Tibial artery (tissue), 4 donors: Measurements from ENCODE around the gene LRPPRC.

Experiments used
- DNase-seq, 2 donors: peaks; one replicate each; pipeline ENCODE4 v3.0.0-alpha.2; 2019
- H3K27ac ChIP-seq, 2 donors: fragments of 200-600 bp; sonication (generic) in 1 of 2; 1 replicate in 1 of 2; 2 replicates in 1 of 2; pipeline ENCODE4 v1.5.1; 2018 to 2019; ENCODE audit warnings: mild to moderate bottlenecking in 1 of 2
- H3K27me3 ChIP-seq, 2 donors: fragments of 200-600 bp; sonication (generic) in 1 of 2; one replicate each; pipeline versions ENCODE4 v1.5.1 to v1.6.0; 2016 to 2019
- H3K36me3 ChIP-seq, 3 donors: fragments of 200-600 bp; sonication (generic) in 2 of 3; one replicate each; pipeline ENCODE4 v1.5.1; 2016 to 2019; ENCODE audit warnings: mild to moderate bottlenecking in 2 of 3
- H3K4me1 ChIP-seq, 4 donors: fragments of 200-600 bp; sonication (generic) in 2 of 4; 1 replicate in 3 of 4; 2 replicates in 1 of 4; pipeline ENCODE4 v1.5.1; 2016 to 2019
- H3K4me3 ChIP-seq, 2 donors: fragments of 200-600 bp; sonication (generic) in 1 of 2; 1 replicate in 1 of 2; 2 replicates in 1 of 2; pipeline ENCODE4 v1.5.1; 2018 to 2019; ENCODE audit warnings: mild to moderate bottlenecking in 2 of 2
- H3K9me3 ChIP-seq, 3 donors: fragments of 200-600 bp; sonication (generic) in 1 of 3; one replicate each; pipeline ENCODE4 v1.5.1; 2016 to 2019
- CTCF ChIP-seq, 2 experiments: fragments of 200-600 bp in 1 of 2; fragments of 450-650 bp in 1 of 2; IDR thresholded peaks; one replicate each; pipeline ENCODE4 v1.5.1; 2017 to 2019; ENCODE audit warnings: antibody characterized with exemption in 2 of 2, mild to moderate bottlenecking in 1 of 2, moderate library complexity in 1 of 2
- intact Hi-C: fragments of 100-400 bp; cut with DNase I; formaldehyde crosslinking; loops from one replicate; pipeline ENCODE4 v1.15.0; 2023; ENCODE audit warnings: low total_unique reads

The LRPPRC gene

GRCh38 chr2:43898134-43898837, 97.5 kb downstream of the LRPPRC start:
- intact Hi-C loops: no loop called here
- Histone ChIP-seq H3K4me3 (no peak overlapping the region), H3K27me3 (no peaks in the 10 kb centered on the region), H3K27ac (no peak overlapping the region), H3K4me1 (no peaks in the 10 kb centered on the region), H3K36me3 (peaks cover 37 to 59% (median 54%) of the 10 kb centered on the region in 3 donors), H3K9me3 (no peaks in the 10 kb centered on the region)
- DNase-seq: no peak
- TF ChIP-seq CTCF (IDR thresholded peaks at IDR 0.05): no peak

GRCh38 chr2:43897492-43897891, 98.3 kb downstream of the LRPPRC start:
- intact Hi-C loops: no loop called here
- no peak overlapping the region for H3K27ac ChIP-seq
- no peaks in the 10 kb centered on the region for H3K27me3 ChIP-seq
- H3K9me3 ChIP-seq: no peaks in the 10 kb centered on the region
- no peak for DNase-seq
- no peaks in the 10 kb centered on the region for H3K4me1 ChIP-seq
- no peak for TF ChIP-seq CTCF (IDR thresholded peaks at IDR 0.05)
- H3K4me3 ChIP-seq: no peak overlapping the region
- peaks cover 45 to 60% (median 60%) of the 10 kb centered on the region in 3 donors for H3K36me3 ChIP-seq

- H3K4me1 ChIP-seq: no peaks in the 10 kb centered on the region
- H3K9me3 ChIP-seq: no peaks in the 10 kb centered on the region
- no peak overlapping the region for H3K27ac ChIP-seq
- no peak for DNase-seq
- no peaks in the 10 kb centered on the region for H3K27me3 ChIP-seq
- TF ChIP-seq CTCF (IDR thresholded peaks at IDR 0.05): no peak
- intact Hi-C loops: no loop called here
- no peak overlapping the region for H3K4me3 ChIP-seq
- H3K36me3 ChIP-seq: peaks cover 50 to 66% (median 65%) of the 10 kb centered on the region in 3 donors
Observed at GRCh38 chr2:43896906-43897305, 98.9 kb downstream of the LRPPRC start.

GRCh38 chr2:43894743-43895142, 101.0 kb downstream of the LRPPRC start:
- TF ChIP-seq CTCF (IDR thresholded peaks at IDR 0.05): no peak
- H3K4me3 ChIP-seq: no peak overlapping the region
- H3K9me3 ChIP-seq: no peaks in the 10 kb centered on the region
- no peaks in the 10 kb centered on the region for H3K4me1 ChIP-seq
- H3K27me3 ChIP-seq: no peaks in the 10 kb centered on the region
- H3K27ac ChIP-seq: no peak overlapping the region
- intact Hi-C loops: loop anchor here (5.0 kb wide), 1 partner anchor 298 kb away; no protein-coding TSS in a partner anchor
- peaks cover 59 to 79% (median 65%) of the 10 kb centered on the region in 3 donors for H3K36me3 ChIP-seq
- no peak for DNase-seq

- H3K36me3 ChIP-seq: peaks cover 60 to 93% (median 78%) of the 10 kb centered on the region in 3 donors
- H3K27me3 ChIP-seq: no peaks in the 10 kb centered on the region
- no peaks in the 10 kb centered on the region for H3K9me3 ChIP-seq
- DNase-seq: no peak
- H3K27ac ChIP-seq: no peak overlapping the region
- intact Hi-C loops: loop anchor here (5.0 kb wide), 1 partner anchor 301 kb away; no protein-coding TSS in a partner anchor
- no peak overlapping the region for H3K4me3 ChIP-seq
- H3K4me1 ChIP-seq: no peaks in the 10 kb centered on the region
- TF ChIP-seq CTCF (IDR thresholded peaks at IDR 0.05): no peak
Observed at GRCh38 chr2:43890855-43891254, 104.9 kb downstream of the LRPPRC start.
